Thymus (tissue), 11 donors: ENCODE measurements around the gene CGB1. TPM values are rescaled to one million over a fixed set of nuclear protein-coding genes. Genes with fewer than 3 reads are reported as not detected.

Source experiments
- DNase-seq, 9 donors: peaks; one replicate each; pipeline ENCODE4 v3.0.0-alpha.2; 2013; ENCODE audit warnings: low spot score in 9 of 9, low read depth in 6 of 9, missing footprints in 1 of 9
- H3K27ac ChIP-seq, 2 donors: one replicate each; pipeline ENCODE4 v1.5.1; 2013; ENCODE audit warnings: control low read depth in 1 of 2, low read depth in 1 of 2, low read length in 1 of 2, mild to moderate bottlenecking in 1 of 2, moderate library complexity in 1 of 2
- H3K27me3 ChIP-seq, 2 donors: one replicate each; pipeline ENCODE4 v1.5.1; 2013; ENCODE audit warnings: low read length in 1 of 2; ENCODE audit not compliant: control insufficient read depth in 2 of 2, insufficient read depth in 1 of 2
- H3K36me3 ChIP-seq, 2 donors: one replicate each; pipeline ENCODE4 v1.5.1; 2013; ENCODE audit warnings: low read length in 1 of 2, mild to moderate bottlenecking in 1 of 2, moderate library complexity in 1 of 2; ENCODE audit not compliant: control insufficient read depth in 2 of 2, insufficient read depth in 2 of 2
- H3K4me1 ChIP-seq, 2 donors: one replicate each; pipeline ENCODE4 v1.5.1; 2013; ENCODE audit warnings: low read length in 2 of 2; ENCODE audit not compliant: control insufficient read depth in 2 of 2, insufficient read depth in 2 of 2
- H3K4me3 ChIP-seq, 2 donors: one replicate each; pipeline ENCODE4 v1.5.1; 2013; ENCODE audit warnings: low read length in 2 of 2, control low read depth in 1 of 2, mild to moderate bottlenecking in 1 of 2
- H3K9me3 ChIP-seq, 2 donors: one replicate each; pipeline ENCODE4 v1.5.1; 2013; ENCODE audit warnings: low read length in 1 of 2, mild to moderate bottlenecking in 1 of 2; ENCODE audit not compliant: control insufficient read depth in 2 of 2, insufficient read depth in 1 of 2
- WGBS: extraction: QIAGEN DNeasy Blood & Tissue Kit; methylation state at CpG from one replicate; pipeline ENCODE4 v1.1.7; 2013; 5-methylcytosine and 5-hydroxymethylcytosine counted together
- polyA plus RNA-seq: library from polyadenylated mRNA; stranded (reverse); fragments of 200-250 nt; gene quantifications from one replicate; pipeline ENCODE4 v1.2.3, GENCODE V29; 2013
- total RNA-seq: library from RNA; stranded (reverse); fragments of 120-200 nt; gene quantifications from one replicate; pipeline ENCODE4 v1.2.4, GENCODE V29; 2013
- donor health status: healthy.

CGB1 gene
- total and polyA plus RNA-seq, 2 donors: not detected

DNA sequence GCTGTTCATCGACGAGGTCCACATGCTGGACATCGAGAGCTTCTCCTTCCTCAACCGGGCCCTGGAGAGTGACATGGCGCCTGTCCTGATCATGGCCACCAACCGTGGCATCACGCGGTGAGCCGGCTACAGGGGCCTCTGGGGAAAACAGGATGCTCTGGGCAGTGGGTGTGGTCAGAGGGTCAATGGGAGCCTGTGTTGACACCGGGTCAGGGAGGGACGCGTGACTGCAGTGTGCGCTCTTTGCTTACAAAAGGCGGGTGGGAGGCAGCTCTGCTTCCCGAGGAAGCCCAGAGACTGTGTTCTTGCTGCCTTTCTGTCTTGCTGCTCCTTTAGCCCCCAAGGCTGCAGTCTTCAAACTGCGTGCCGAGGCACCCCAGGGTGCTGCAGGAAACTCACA, 25.5 kb downstream of the CGB1 start:
- Histone ChIP-seq H3K36me3 (peaks cover 62 to 76% of the 10 kb centered on the region in 2 donors), H3K9me3 (no peaks in the 10 kb centered on the region), H3K27me3 (no peaks in the 10 kb centered on the region), H3K4me3 (no peak overlapping the region), H3K4me1 (no peaks in the 10 kb centered on the region), H3K27ac (no peak overlapping the region)
- no peak for DNase-seq
- 98% methylated on average over 17 of the region's 17 CpGs for WGBS

DNA sequence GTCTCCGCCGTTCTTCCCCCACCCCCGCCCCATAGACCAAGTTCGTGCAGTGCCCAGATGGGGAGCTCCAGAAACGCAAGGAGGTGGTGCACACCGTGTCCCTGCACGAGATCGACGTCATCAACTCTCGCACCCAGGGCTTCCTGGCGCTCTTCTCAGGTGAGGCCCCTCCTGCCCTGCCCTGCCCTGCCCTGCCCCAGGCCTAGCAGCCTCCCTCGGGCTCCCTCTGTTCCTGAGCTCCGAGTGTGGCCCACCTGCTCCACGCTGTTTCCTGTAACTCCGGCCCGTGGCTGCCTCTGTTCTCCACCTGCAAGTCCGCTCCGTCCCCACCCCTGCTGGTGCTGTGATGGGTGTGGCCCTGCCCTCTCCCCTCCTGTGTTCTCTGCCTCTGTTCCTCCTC, 26.2 kb downstream of the CGB1 start:
- 97% methylated on average over 18 of the region's 18 CpGs for WGBS
- Histone ChIP-seq H3K4me1 (no peaks in the 10 kb centered on the region), H3K36me3 (peaks cover 60 to 76% of the 10 kb centered on the region in 2 donors), H3K27ac (no peak overlapping the region), H3K27me3 (no peaks in the 10 kb centered on the region), H3K4me3 (no peak overlapping the region), H3K9me3 (no peaks in the 10 kb centered on the region)
- no peak for DNase-seq

DNA sequence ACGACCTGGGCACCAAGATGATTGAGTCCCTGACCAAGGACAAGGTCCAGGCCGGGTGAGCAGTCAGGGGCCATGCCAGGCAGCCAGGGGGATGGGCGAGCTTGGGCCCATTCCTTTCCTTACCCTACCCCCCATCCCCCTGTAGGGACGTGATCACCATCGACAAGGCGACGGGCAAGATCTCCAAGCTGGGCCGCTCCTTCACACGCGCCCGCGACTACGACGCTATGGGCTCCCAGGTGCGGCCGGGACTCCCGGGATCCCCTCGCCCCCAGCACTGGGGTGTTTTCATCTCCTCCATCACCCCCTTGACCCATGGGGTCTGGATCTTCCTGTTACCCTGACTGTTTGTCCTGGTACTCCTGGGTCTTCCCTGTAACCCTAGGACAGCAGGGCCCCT, 26.9 kb downstream of the CGB1 start:
- Histone ChIP-seq H3K4me1 (no peaks in the 10 kb centered on the region), H3K27me3 (no peaks in the 10 kb centered on the region), H3K36me3 (peaks cover 62 to 75% of the 10 kb centered on the region in 2 donors), H3K9me3 (no peaks in the 10 kb centered on the region), H3K27ac (no peak overlapping the region), H3K4me3 (no peak overlapping the region)
- DNase-seq: no peak
- 99% methylated on average over 18 of the region's 18 CpGs for WGBS

DNA sequence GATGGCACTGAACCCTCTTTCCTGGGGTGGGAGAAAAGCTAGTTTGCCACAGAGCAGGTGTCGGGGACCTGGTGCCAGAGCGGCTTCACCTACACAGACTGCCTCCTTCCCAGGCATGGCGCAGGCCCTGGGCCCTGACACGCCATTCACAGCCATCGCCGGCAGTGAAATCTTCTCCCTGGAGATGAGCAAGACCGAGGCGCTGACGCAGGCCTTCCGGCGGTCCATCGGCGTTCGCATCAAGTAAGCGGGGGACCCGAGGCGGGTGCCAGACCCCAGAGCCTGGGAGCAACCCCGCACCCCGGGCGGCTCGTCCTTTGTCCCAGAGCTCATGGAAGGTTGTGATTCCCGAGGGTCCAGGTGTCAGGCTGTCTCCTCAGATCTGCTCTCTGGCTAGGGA, 29.8 kb downstream of the CGB1 start:
- Histone ChIP-seq H3K9me3 (no peaks in the 10 kb centered on the region), H3K27me3 (no peaks in the 10 kb centered on the region), H3K4me3 (no peak overlapping the region), H3K4me1 (no peaks in the 10 kb centered on the region), H3K27ac (no peak overlapping the region), H3K36me3 (peaks cover 71 to 72% of the 10 kb centered on the region in 2 donors)
- DNase-seq: no peak
- 98% methylated on average over 22 of the region's 22 CpGs for WGBS

DNA sequence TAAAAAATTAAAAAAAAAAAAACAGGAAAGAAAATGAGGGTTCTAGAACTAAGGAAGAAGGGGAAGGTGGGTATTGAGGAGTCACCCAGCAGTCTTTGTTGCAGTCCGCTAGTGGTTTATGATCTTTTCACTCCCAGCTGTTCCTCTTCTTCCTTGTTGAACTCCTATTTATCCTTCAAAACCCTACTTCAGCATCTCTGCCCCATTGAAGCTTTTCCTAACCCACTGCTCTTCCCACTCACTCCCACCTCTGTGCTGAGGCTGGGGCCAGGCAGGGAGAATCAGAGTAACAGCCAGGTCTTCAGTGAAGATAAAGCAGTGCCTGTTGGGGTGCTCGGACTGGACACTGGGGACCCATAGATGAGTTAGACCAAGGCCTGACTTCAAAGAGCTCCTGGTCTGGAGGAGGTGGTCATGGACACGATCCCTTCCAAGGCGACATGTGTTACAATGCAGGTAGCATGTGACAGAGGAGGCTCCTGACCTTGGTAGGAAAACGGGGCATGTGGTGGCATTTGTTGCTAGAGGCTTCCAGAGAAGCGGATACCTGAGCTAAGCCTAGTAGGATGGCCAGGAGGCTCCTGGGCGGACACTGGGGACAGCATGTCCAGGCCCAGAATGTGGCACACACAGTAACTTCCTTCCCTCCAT, 31.6 kb downstream of the CGB1 start:
- Histone ChIP-seq H3K9me3 (no peaks in the 10 kb centered on the region), H3K36me3 (peaks cover 53 to 57% of the 10 kb centered on the region in 2 donors), H3K4me1 (no peaks in the 10 kb centered on the region), H3K27me3 (no peaks in the 10 kb centered on the region), H3K4me3 (no peak overlapping the region), H3K27ac (no peak overlapping the region)
- no peak for DNase-seq
- 99% methylated on average over 7 of the region's 7 CpGs for WGBS

DNA sequence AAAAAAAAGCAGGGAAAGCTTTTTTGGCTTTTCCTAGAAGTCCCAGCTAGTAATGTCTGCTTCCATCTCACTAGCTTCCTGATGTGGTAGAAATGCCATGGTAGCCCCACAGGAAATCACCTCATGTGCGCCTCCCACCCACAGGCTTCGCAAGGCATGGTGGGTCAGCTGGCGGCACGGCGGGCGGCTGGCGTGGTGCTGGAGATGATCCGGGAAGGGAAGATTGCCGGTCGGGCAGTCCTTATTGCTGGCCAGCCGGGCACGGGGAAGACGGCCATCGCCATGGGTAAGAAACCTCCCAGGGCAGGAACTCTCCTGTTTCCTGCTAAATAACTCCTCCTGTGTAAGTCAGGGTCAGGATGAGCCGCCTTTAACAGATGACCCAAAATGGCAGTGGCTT, 32.6 kb downstream of the CGB1 start:
- peaks cover 48 to 49% of the 10 kb centered on the region in 2 donors for H3K36me3 ChIP-seq
- H3K27me3 ChIP-seq: no peaks in the 10 kb centered on the region
- no peaks in the 10 kb centered on the region for H3K4me1 ChIP-seq
- no peak overlapping the region for H3K27ac ChIP-seq
- H3K9me3 ChIP-seq: no peaks in the 10 kb centered on the region
- no peak overlapping the region for H3K4me3 ChIP-seq
- WGBS: 98% methylated on average over 15 of the region's 15 CpGs
- DNase-seq: no peak

DNA sequence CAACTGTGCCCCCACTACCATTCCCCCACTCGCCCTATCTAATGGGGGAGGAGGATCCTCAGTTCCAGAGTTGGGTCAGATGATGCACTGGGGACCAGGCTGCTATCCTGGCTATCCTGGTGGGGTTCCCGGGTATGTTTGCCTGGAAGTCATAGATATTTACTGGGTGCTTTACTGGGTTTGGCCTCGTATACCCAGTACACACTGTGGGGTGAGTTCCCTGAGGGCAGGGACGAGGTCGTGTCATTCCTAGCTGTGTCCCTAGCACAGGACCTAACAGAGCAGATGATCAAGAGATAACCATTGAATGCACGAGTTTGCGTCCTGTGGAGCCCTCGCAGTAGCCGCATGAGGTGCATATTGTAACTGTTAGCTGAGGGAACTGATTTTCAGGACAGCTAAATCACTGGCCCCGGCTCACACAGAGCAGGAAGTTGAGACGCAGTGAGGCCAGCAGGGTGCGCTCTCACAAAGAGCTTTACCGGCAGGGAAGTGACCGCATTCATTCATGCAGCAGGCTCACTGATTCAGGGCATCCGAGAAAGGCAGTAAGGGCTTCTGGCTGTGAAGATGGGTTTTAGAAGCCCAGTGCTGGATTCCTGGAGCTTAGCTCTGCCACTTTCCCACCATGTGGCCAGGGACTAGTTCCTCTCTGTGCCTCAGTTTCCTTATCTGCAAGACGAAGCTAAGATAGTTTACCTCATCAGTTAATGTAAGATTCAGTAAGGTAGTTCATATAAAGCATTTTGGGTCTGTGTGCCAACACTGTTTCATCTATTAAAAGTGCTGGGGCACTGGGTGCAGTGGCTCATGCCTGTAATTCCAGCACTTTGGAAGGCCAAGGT, 37.0 kb downstream of the CGB1 start:
- H3K27ac ChIP-seq: no peak overlapping the region
- no peaks in the 10 kb centered on the region for H3K9me3 ChIP-seq
- peaks cover 3 to 4% of the 10 kb centered on the region in 2 donors for H3K4me1 ChIP-seq
- H3K36me3 ChIP-seq: peaks cover 21 to 22% of the 10 kb centered on the region in 2 donors
- no peak overlapping the region for H3K4me3 ChIP-seq
- H3K27me3 ChIP-seq: no peaks in the 10 kb centered on the region
- DNase-seq: peak in 3 of 9 donors; percentile 13 to 53 (median 42)
- 82% methylated on average over 16 of the region's 16 CpGs for WGBS

DNA sequence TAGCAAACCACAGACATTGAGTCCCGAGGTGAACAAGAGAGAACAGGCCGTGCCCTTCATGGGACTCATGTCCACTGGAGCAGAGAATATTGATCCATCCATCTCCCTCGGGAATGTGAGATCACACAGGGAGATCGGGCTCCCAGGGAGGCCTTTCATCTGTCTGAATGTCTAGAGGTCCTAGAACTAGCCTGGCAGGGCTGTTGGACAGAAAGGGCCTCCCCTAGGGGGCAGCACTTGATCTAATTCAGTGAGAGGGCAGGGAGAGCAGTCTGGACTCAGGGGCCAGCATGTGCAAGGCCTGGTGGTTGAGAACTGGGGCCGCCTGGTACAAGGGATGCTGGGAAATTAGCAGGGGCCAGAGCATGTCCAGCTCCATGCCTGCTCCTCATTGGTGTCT, 38.7 kb downstream of the CGB1 start:
- Histone ChIP-seq H3K4me3 (no peak overlapping the region), H3K36me3 (peaks cover 4 to 5% of the 10 kb centered on the region in 2 donors), H3K9me3 (no peaks in the 10 kb centered on the region), H3K4me1 (peaks cover 10 to 11% of the 10 kb centered on the region in 2 donors), H3K27me3 (no peaks in the 10 kb centered on the region), H3K27ac (no peak overlapping the region)
- 92% methylated on average over 5 of the region's 5 CpGs for WGBS
- DNase-seq: peak in 2 of 9 donors; percentile 27 to 42

DNA sequence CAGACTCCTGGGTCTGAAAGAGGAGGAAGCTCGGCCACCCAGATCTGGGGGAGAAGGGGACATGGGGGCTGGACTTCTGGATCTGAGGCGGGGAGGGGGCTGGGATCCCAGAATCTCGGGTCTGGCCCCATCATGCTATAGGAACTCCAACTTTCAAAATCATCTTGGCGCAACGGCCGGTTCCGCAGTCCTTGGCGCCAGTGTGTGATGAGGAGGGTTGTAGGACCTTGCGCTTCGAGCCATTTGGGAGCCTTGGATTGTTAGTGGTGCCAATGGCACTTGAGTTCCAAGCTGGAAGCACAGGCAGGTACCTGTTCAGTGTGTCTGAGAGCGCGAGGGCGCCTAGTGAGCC, 42.7 kb downstream of the CGB1 start:
- Histone ChIP-seq H3K4me1 (peaks cover 20 to 28% of the 10 kb centered on the region in 2 donors), H3K27me3 (no peaks in the 10 kb centered on the region), H3K27ac (peak overlapping the region; percentile 93 to 98), H3K36me3 (peaks cover 4 to 10% of the 10 kb centered on the region in 2 donors), H3K9me3 (no peaks in the 10 kb centered on the region), H3K4me3 (peak overlapping the region; percentile 61 to 89)
- DNase-seq: no peak
- WGBS: 2% methylated on average over 13 of the region's 13 CpGs
